NCI-H2171 (cell line): ENCODE data around the gene PKP2.
A peak's percentile ranks its signal among the peaks of the same experiment; 100 is the strongest.
"Not testable (repeated sequence)": the region's sequence is repeated elsewhere in the genome, so short reads cannot be mapped to it uniquely, and the experiment has no call there.

Experiments used
- DNase-seq: peaks from one replicate; lab custom pipeline; 2025; lab: John Stamatoyannopoulos, UW

The PKP2 gene

GRCh38 chr12:32895688-32896431 is 717 bp downstream of the PKP2 start:
- DNase-seq: no peak

GRCh38 chr12:32894566-32894965 is 2.0 kb downstream of the PKP2 start:
- no peak for DNase-seq

- no peak for DNase-seq
These were observed 3.1 kb downstream of the PKP2 start for GRCh38 chr12:32893458-32893857.

GRCh38 chr12:32893043-32893442 is 3.5 kb downstream of the PKP2 start:
- no peak for DNase-seq

- not testable (repeated sequence) for DNase-seq
These were observed 4.2 kb downstream of the PKP2 start for GRCh38 chr12:32892369-32892768.

- no peak for DNase-seq
These were observed 4.6 kb downstream of the PKP2 start for GRCh38 chr12:32891956-32892355.

GRCh38 chr12:32891526-32891925 is 5.1 kb downstream of the PKP2 start:
- DNase-seq: no peak

GRCh38 chr12:32889011-32889760 is 7.4 kb downstream of the PKP2 start:
- no peak for DNase-seq

- DNase-seq: no peak
These were observed 9.5 kb downstream of the PKP2 start for GRCh38 chr12:32887058-32887457.

- DNase-seq: no peak
These were observed 10.7 kb downstream of the PKP2 start for GRCh38 chr12:32885831-32886230.

GRCh38 chr12:32884962-32885361 is 11.6 kb downstream of the PKP2 start:
- DNase-seq: no peak

GRCh38 chr12:32881702-32882101 is 14.9 kb downstream of the PKP2 start:
- DNase-seq: no peak

- DNase-seq: no peak
These were observed 15.5 kb downstream of the PKP2 start for GRCh38 chr12:32881107-32881506.

- not testable (repeated sequence) for DNase-seq
These were observed 17.5 kb downstream of the PKP2 start for GRCh38 chr12:32879066-32879465.

GRCh38 chr12:32877601-32878459 is 18.7 kb downstream of the PKP2 start:
- DNase-seq: peak; percentile 91

GRCh38 chr12:32876004-32876403 is 20.6 kb downstream of the PKP2 start:
- no peak for DNase-seq

- no peak for DNase-seq
These were observed 21.6 kb downstream of the PKP2 start for GRCh38 chr12:32874975-32875374.

- no peak for DNase-seq
These were observed 22.5 kb downstream of the PKP2 start for GRCh38 chr12:32874078-32874477.

GRCh38 chr12:32872416-32872815 is 24.2 kb downstream of the PKP2 start:
- not testable (repeated sequence) for DNase-seq

- DNase-seq: no peak
These were observed 25.9 kb downstream of the PKP2 start for GRCh38 chr12:32870716-32871115.

- no peak for DNase-seq
These were observed 27.7 kb downstream of the PKP2 start for GRCh38 chr12:32868885-32869284.

- no peak for DNase-seq
These were observed 31.8 kb downstream of the PKP2 start for GRCh38 chr12:32864731-32865130.

GRCh38 chr12:32863128-32863527 is 33.4 kb downstream of the PKP2 start:
- no peak for DNase-seq
